Inflammatory macrophage (primary cell): ENCODE data around the gene KRTAP4-11.
"Not testable (repeated sequence)": the region's sequence is repeated elsewhere in the genome, so short reads cannot be mapped to it uniquely, and the experiment has no call there.

Experiments
- DNase-seq, 2 donors: peaks; one replicate each; pipeline ENCODE4 v3.0.0-alpha.2; 2020 to 2022

The KRTAP4-11 gene

DNA sequence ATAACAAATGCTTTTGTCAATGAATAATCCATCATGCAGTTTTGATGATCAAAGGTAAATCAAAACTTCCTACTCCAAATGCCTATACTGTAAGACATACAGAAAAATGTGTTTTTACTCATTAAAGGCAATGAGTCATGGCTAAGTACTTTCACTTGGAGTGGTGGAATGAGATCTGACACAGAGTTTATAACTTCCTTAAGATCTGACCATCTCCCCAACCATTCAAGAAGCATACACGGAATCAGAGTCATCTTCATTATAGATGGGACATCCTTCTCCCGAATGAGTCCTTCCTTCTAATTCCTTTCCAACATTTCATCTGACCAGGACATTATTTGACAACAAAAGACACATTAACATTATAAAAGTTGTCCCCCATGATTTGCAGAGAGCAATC lies 34.7 kb downstream of the KRTAP4-11 start:
- not testable (repeated sequence) for DNase-seq

DNA sequence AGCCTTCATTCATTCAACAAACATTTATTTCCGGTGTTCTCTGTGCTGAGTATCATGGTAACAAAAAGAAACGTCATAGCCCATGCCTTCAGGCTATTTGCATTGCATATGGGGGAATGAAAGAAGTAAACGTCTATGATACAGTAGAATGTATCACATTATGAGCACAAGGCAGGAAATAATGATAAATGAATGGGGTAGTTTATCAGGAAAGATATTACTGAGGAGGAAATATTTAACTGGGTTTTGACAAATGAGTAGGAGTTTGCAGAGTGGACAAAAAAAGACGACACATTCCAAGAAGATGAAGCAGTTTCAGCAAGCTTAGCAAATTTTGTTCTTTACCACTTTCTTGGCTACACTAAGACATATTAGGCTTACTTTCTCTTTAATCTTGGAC lies 35.5 kb downstream of the KRTAP4-11 start:
- no peak for DNase-seq

- DNase-seq: no peak
Measured at GRCh38 chr17:41076788-41077187, 41.4 kb downstream of the KRTAP4-11 start.

DNA sequence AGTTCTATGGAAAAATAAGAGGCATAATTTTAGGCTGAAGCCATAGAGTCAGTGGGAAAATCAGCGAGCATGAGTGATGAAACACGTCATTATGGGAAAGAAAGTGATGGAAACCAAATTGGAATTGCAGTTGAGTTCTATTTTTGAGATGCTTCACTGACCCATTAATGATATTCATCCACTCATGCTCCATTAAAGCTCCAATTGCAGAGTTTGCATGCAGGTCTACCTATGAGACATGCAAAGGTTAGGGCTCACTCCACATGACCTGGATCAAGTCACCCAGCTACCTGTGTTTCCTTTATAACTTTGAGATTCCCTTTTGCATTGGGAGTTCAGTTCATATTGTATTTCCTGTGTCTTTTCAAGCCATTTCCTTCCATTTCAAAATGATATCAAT lies 44.5 kb downstream of the KRTAP4-11 start:
- DNase-seq: no peak

GRCh38 chr17:41071606-41072360 lies 46.4 kb downstream of the KRTAP4-11 start:
- DNase-seq: no peak

DNA sequence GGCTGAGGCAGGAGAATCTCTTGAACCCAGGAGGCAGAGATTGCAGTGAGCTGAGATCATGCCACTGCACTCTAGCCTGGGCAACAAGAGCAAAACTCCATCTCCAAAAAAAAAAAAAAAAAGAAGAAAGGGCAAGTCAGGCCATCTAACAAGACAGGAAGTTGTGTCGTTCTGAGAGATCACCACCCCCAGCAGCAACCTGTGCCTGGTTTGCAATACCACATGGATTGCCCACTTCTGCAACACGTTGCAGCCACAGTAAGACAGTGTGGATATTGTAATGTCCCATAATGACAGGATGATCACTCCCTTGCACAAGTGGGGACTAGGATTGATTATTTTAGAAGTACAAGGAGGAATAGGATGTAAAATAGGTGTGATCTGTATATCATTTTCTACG lies 49.1 kb downstream of the KRTAP4-11 start:
- DNase-seq: peak in 1 of 2 donors; percentile 22

DNA sequence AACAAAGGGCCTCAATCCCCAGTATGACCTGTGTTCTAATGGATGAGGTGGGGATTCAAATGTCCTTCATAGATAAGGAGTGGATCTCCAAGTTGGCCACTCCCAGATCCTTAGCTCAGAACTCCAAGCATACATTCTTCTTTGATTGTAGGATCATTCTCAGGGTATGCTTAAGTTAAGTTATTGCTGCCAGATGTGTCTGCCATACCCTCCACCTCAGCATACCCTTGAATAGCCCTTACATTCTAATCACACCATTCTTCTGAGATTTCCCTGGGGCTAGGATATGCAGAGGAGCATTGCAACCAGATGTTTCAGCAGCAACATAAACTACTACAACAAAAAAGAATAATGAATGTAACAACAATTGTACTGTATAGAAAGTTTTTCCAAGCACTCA lies 50.9 kb downstream of the KRTAP4-11 start:
- DNase-seq: no peak
